Activated CD8-positive, alpha-beta memory T cell treated with anti-CD3 and anti-CD28 coated beads for 1 hour (primary cell): ENCODE data around the gene KCNAB1.
"Not testable (repeated sequence)": the region's sequence is repeated elsewhere in the genome, so short reads cannot be mapped to it uniquely, and the experiment has no call there.

ENCODE experiments used
- DNase-seq, 2 donors: peaks; one replicate each; pipeline ENCODE4 v3.0.0-alpha.2; 2020; ENCODE audit warnings: low read depth in 1 of 2; ENCODE audit errors: extremely low read depth in 1 of 2

The KCNAB1 gene

DNA sequence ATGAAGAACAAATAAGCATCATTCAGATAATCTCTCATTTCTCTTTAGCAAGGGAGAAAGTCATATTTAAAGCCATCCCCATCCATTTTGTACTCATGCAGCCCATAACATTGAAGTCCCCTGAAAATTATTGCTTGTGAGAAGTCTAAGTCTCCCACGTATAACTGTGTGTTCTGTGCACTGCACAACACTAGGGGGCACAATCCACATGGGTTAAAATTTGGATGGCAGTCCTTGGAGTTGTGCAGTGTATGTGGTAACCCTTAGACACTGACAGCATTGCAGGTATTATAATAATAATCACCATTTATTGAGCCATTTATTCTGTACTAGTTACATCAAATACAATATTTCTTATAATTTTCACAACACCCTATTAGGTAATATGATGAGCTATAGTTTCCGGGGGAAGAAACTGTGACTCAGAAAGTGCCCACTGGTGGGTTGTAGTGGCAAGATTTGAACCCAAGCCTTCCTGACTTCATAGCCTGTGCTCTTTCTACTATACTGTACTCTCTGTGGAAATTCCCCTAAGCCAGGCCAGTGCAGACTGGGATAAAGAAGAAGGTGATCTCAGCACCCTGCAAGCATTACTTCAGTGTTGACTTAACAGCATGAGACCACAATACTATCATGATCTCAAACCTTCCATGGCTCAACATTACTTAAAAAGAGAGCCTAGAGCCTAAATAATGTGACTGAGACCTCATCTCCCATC, 15.7 kb downstream of the KCNAB1 start:
- no peak for DNase-seq

GRCh38 chr3:156137397-156137796, 17.0 kb downstream of the KCNAB1 start:
- not testable (repeated sequence) for DNase-seq

- no peak for DNase-seq
Measured at GRCh38 chr3:156140001-156140595, 19.7 kb downstream of the KCNAB1 start.

DNA sequence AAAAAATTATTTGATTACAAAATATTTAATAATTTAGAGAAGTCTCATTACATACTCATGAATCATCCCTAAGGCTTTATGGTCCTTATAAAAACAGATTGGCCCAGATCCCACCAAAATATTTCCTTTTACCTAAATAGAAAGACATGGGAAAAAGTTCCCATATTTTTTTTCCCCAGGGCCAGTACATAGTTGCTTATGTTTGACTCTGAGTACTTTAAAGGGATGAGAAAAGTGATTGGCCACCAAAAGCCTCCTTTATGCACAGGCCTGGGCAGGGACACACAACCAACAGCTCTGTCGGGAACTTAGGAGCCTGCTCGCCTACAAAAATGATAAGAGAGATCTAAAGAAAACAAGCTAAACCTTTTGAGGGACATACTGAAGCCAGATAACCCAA, 22.3 kb downstream of the KCNAB1 start:
- no peak for DNase-seq

GRCh38 chr3:156143136-156143535, 22.8 kb downstream of the KCNAB1 start:
- no peak for DNase-seq

DNA sequence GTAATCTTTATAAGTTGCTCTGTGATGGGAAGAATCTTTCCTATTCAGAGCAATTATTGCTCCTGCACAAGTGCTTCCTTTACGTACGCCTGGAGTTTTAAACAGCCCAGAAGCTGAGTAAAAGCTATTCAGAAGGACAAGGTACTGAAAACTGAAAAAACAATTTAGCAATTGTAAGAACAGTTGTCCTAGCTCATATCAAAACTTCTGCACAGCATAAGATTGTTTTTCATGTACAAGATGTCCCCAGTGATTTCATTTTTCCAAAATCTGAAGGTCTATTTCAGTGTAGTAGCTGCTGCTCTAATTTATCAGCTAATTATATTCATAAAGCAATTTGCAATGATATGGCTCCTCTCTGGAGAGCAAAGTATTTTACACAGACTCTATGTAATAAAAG, 23.7 kb downstream of the KCNAB1 start:
- DNase-seq: no peak

- DNase-seq: no peak
Measured at GRCh38 chr3:156145866-156146265, 25.5 kb downstream of the KCNAB1 start.

DNA sequence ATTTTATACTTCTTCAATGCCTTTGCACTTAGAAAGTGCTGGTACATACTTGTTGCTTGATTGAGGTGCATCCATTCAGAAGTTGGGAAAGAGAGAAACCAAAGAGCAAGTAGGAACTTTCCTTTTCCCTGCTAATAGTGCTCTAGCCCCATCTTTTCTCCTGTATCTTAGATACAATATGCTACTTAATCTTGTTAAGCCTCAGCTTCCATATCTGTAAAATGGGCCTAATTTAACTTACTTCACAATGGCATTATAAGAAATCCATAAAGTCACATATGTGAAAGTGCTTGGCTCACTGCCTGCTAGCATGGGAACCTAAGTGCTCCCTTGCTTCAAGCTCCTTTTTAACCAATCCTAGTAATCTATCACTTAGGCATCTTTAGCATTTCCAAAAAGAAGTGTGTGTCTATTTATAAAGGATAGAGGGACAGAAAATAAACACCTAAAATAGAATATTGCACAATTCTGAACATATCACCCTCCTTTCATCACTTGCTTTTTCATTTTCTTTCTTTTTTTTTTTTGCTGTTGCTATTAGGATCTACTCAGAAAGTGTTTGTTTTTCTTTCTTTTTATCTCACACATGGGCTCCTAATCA, 28.1 kb downstream of the KCNAB1 start:
- DNase-seq: no peak

DNA sequence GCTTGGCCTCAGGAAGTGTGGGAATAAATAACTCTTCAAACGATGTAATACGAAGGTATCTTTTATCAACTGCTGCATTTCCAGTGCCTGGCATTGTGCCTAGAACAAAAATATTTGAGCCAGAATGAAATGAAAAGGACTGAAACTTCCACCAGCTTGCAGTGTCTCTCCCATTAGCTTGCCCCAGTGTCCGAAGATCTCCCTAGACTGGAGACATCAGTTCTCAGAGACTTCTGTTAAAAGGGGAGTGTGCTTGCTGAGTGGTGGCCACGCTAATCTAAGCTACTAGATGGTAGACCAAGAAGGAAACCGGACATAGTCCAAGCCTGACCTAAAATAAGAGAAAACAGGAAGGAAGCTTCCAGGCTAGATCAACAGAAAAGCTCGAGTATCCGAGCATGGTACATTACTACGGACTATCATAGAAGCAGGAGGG, 28.6 kb downstream of the KCNAB1 start:
- no peak for DNase-seq

GRCh38 chr3:156149876-156150275, 29.5 kb downstream of the KCNAB1 start:
- no peak for DNase-seq

DNA sequence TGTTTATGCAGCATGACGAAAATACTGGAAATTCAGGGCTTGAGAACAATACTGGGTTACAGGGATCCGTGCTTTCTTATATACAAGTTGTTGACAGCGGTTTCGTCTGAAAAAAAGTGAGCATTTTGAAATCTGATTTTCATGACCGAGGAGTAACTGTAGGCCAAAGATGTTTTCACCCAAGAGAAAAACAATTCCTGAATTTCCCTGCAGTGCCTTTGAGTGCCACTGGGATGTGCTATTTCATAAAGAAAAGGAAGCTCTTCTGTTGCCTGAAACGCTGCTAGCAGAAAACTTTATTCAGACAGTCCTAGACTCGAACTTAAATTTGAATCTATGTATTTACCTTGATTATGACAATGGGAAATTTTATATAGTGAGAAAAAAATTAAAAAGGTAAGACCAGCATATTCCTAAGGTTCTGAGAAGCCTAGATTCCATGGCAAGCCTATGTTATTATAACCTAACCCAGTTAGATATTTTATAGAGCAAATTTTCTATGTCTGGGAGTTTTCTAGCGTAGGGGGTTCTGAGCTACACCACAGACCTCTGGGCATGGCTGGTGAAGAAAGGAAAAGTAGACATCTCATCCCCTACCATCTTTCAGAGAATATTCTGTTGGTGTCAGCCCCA, 30.2 kb downstream of the KCNAB1 start:
- no peak for DNase-seq

- peak in 1 of 2 donors; percentile 19 for DNase-seq
Measured at GRCh38 chr3:156151824-156152428, 31.5 kb downstream of the KCNAB1 start.

DNA sequence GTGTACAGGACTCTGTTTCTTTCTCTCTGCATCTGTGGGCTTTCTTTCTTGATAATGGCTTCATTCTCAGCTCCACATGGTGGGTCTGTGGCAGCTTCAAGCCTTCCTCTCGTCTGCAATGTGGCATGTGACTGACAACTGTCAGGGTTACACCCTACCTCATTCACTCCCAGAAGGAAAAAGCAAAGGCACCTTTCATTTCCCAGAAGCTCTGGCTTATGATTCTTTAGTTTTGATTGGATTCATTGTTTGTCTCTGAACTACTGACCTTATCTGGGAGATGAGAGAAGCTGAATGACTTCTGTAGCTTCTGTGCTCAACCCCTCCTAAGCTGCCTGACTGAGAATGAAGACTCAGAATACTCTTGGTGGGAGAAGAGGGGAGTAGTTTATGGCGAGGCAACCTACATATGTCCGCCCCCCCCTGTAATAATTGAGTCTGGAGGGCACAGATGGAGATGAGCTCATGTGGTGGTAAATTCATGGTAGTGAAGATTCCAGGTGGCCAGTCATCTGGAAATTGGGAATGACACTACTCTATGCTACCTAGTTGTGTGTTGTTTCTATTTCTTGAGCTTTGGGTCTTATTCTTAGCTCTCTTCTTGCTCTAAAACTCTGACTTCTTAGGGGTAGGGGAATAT, 38.4 kb downstream of the KCNAB1 start:
- DNase-seq: no peak

DNA sequence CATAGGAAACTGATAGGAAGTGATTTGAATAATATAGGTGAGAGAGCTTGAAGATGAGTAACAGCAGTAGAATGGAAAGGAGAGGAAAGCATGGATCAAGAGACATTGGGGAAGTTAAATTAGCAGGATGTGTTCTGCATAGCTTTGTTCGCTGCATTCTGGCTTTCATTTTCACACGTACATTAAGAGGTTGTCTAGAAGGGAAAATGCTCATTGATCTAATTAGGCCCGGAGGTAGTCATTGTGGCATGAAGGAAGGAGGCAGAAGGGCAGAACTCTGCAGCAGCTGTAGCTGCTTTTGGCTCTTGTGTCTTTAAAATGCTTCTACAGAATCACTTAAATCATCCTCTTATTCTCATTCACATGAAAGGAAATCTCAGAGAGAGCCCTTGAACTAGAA, 40.3 kb downstream of the KCNAB1 start:
- DNase-seq: no peak

DNA sequence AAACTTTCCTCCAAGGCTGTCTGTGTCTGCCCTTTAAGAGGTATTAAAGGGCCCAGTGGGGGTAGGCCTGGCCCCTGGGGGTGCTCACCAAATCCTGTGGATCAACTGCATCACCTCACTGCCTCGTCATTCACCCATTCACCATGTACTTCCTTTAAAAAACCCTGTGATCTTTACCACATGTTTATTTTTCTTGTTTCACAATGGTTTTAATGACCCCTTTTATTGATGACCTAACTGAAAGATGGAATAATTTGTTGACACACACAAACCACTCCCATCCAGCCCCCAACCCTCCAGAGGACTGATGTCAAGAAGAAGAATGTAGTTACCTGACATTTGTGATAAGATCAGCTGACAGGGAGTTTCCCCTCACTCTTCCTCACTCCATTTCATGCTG, 40.8 kb downstream of the KCNAB1 start:
- no peak for DNase-seq

GRCh38 chr3:156163848-156164247, 43.5 kb downstream of the KCNAB1 start:
- DNase-seq: no peak

DNA sequence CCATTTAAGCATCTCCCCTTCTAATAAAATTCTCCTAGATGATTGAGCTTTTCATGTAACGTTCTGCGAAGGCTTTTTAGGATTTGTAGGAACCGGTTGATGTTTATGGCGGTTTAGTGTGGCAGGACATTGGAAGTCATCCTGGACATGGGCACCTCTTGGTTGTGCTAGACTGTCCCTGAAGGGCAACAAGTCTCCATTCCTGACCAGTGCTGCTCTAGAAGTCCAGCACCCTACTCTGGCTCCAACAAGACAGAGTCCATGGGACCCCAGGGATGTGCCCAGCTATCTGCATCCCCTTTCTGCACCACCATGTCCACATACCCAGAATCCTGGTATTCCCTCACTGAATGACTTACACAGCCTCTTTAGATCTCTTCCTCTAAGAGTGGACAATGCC, 46.4 kb downstream of the KCNAB1 start:
- no peak for DNase-seq

DNA sequence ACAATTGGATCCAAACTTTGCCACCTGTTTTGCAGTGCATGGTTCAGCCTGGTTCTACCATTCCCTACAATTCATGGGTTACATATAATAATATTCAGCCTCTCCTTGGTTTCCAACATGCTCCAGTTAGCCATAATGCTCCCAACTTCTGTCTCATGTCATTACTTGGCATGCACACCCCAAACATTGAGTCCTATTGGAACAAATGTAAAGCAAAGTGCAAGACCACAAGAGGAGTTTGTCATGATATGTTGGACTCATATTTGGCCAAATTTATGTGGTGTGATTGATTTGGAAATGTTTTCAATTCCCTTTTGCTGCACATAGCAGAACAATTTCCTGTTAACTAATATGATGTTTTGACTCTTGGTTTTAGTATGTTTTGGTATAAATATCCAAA, 50.2 kb downstream of the KCNAB1 start:
- no peak for DNase-seq

- DNase-seq: no peak
Measured at GRCh38 chr3:156171281-156172267, 51.2 kb downstream of the KCNAB1 start.

DNA sequence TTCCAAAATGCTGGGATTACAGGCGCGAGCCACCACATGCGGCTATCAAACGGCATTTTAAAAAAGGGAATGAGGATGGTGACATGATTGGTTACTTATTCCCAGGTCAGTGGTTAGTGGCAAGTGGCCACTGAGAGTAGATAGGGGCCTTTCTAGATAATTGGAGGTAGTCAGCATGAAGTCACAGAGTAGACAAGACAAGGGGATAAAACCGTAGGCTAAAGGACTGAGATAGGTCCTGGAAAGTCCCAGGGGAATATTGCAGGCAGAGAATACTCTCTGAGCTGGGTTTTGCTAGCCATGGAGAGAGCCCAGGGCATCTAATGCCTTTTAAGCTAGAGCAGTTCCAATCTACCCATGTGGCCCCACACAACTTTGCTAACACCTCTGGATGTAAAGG, 52.2 kb downstream of the KCNAB1 start:
- no peak for DNase-seq
